Upper lobe of right lung (tissue), 1 donor: ENCODE measurements around the gene PTPRK. TPM values are rescaled to one million over a fixed set of nuclear protein-coding genes. Genes with fewer than 3 reads are reported as not detected.

Experiments
- ATAC-seq: fragments of 200-7000 bp; cut with Tn5 transposase; one replicate; pipeline ENCODE4 v1.9.1; 2020; ENCODE audit warnings: mild to moderate bottlenecking, moderate library complexity
- DNase-seq: peaks from one replicate; pipeline ENCODE4 v3.0.0-alpha.2; 2020
- H3K27ac ChIP-seq: fragments of 200-600 bp; one replicate; pipeline ENCODE4 v1.8.0; 2022
- H3K27me3 ChIP-seq: fragments of 200-600 bp; one replicate; pipeline ENCODE4 v1.8.0; 2022; ENCODE audit warnings: mild to moderate bottlenecking
- H3K36me3 ChIP-seq: fragments of 200-600 bp; one replicate; pipeline ENCODE4 v1.8.0; 2022
- H3K4me1 ChIP-seq: fragments of 200-600 bp; one replicate; pipeline ENCODE4 v1.8.0; 2022
- H3K4me3 ChIP-seq: fragments of 200-600 bp; one replicate; pipeline ENCODE4 v1.8.0; 2022; ENCODE audit warnings: mild to moderate bottlenecking
- H3K9me3 ChIP-seq: fragments of 200-600 bp; one replicate; pipeline ENCODE4 v1.8.0; 2022
- intact Hi-C: fragments of 100-400 bp; cut with DNase I; formaldehyde crosslinking; loops from one replicate; pipeline ENCODE4 v1.11.0; 2022
- total RNA-seq: library from RNA; stranded (reverse); fragmentation: NEBNext Ultra II Directional; extraction: Animal tissue kit (Norgen Biotek cat#: 25700); gene quantifications from one replicate; pipeline ENCODE4 v1.2.1, GENCODE V29; 2021
- TF ChIP-seq, protein P1 (sequence below): fragments of 200-600 bp; IDR thresholded peaks from one replicate; pipeline ENCODE4 v1.8.0; 2022; ENCODE audit warnings: antibody characterized with exemption
- donor health status: DM: no; HTN: yes; CAD: no; lungs with severe emphysema.

PTPRK gene
- total RNA-seq, 1 donor from 2014 or later: 64.6 TPM

DNA sequence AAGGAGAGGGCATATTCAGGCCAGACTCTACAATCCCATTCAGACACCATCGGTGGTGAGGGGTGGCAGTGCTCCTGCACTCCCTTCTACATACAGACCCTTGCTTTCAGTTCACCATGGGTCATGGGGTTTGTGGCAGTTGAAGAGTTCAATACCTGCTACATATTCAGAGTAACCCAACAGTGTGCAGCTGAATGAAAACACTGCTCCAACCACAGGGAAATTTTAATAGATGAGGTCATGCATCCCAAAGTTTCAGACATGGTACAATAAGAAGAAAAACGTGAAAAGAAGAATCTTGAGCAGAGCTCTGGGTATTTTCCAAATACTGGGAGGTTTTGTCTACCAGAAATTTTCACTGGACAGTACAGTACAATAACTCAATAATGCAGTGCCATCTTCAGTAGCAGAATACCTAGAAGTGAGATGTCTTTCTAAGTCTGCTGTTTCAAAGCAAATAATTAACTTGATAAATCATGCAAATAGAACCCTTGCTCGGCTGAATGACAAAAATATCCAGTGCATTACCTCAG lies 162.1 kb downstream of the PTPRK start:
- intact Hi-C loops: no loop called here
- Histone ChIP-seq H3K27ac (no peak overlapping the region), H3K4me3 (no peak overlapping the region), H3K9me3 (no peaks in the 10 kb centered on the region), H3K4me1 (no peaks in the 10 kb centered on the region), H3K36me3 (no peaks in the 10 kb centered on the region), H3K27me3 (no peaks in the 10 kb centered on the region)
- TF ChIP-seq, protein P1, sequence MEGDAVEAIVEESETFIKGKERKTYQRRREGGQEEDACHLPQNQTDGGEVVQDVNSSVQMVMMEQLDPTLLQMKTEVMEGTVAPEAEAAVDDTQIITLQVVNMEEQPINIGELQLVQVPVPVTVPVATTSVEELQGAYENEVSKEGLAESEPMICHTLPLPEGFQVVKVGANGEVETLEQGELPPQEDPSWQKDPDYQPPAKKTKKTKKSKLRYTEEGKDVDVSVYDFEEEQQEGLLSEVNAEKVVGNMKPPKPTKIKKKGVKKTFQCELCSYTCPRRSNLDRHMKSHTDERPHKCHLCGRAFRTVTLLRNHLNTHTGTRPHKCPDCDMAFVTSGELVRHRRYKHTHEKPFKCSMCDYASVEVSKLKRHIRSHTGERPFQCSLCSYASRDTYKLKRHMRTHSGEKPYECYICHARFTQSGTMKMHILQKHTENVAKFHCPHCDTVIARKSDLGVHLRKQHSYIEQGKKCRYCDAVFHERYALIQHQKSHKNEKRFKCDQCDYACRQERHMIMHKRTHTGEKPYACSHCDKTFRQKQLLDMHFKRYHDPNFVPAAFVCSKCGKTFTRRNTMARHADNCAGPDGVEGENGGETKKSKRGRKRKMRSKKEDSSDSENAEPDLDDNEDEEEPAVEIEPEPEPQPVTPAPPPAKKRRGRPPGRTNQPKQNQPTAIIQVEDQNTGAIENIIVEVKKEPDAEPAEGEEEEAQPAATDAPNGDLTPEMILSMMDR: no peak
- ATAC-seq (no peak), DNase-seq (no peak)

DNA sequence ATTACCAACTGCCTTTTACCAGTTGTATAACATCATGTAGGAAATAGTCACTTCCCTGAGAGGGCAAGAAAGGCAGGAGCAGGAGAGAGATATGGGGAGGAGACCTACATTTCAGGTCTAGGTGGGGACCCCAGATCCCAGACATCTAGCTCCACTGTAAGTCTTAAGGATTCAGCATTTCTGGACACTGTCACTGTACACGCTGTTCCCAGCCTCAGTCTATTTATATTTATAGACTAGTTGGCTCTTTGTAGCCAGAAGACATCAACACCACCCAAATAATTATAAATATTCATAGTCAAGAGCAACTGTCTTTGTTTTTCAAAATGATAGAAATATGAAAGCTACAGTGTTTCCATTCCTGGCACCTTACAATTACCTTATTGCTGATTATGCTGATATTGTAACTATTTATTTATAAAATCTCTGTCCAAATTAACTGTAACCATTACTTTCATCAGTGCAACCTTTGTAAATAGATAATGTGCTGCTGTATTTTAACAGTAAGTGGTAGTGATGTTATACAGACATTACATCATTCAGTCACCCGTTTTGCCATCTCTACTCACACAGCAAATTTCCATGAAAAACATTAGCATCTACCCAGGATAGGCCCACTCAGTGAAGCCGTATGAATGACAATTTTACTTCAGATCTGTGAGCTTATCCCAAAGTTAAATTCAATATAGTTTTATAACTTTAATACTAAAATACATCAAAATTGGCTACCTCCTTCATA lies 162.8 kb downstream of the PTPRK start:
- DNase-seq (no peak), ATAC-seq (no peak)
- H3K9me3 ChIP-seq: no peaks in the 10 kb centered on the region
- no peaks in the 10 kb centered on the region for H3K36me3 ChIP-seq
- no peaks in the 10 kb centered on the region for H3K4me1 ChIP-seq
- TF ChIP-seq, protein P1: no peak
- no peaks in the 10 kb centered on the region for H3K27me3 ChIP-seq
- H3K4me3 ChIP-seq: no peak overlapping the region
- intact Hi-C loops: no loop called here
- H3K27ac ChIP-seq: no peak overlapping the region

DNA sequence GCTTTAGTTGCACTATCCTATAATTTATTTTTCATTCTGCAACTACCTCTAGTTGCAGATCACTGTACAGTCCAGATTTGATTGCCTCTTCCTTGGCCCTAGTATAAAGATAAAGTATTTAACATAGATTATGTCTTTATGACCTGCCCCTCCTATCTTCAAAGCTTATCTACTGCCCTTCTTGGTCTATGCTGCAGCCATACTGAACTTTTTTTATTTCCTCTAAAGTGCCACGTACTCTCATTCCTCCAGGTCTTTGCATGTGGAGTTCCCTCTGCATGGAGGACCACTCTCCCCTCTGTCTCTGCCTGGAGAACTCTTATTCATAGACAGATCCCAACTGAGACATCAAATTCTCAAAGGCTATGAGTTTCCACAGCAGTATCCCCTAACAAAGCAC lies 168.0 kb downstream of the PTPRK start:
- Histone ChIP-seq H3K9me3 (no peaks in the 10 kb centered on the region), H3K4me1 (no peaks in the 10 kb centered on the region), H3K27ac (no peak overlapping the region), H3K4me3 (no peak overlapping the region), H3K36me3 (no peaks in the 10 kb centered on the region), H3K27me3 (no peaks in the 10 kb centered on the region)
- intact Hi-C loops: no loop called here
- DNase-seq: no peak
- TF ChIP-seq, protein P1: no peak
- no peak for ATAC-seq

DNA sequence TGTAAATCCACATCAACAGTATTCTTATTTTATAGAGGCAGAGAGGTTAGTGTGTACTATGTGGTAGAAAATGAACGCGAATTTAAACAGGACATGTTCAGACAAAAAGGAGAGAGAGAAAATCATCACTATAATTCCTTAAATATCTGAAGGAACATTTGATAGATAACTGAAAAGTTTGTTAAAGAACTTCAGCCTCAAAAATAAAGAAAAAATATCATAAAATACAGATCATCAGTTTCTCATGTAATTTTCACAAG lies 169.2 kb downstream of the PTPRK start:
- H3K4me3 ChIP-seq: no peak overlapping the region
- intact Hi-C loops: no loop called here
- ATAC-seq (no peak), DNase-seq (no peak)
- TF ChIP-seq, protein P1: no peak
- no peaks in the 10 kb centered on the region for H3K36me3 ChIP-seq
- H3K27me3 ChIP-seq: no peaks in the 10 kb centered on the region
- no peaks in the 10 kb centered on the region for H3K4me1 ChIP-seq
- no peaks in the 10 kb centered on the region for H3K9me3 ChIP-seq
- H3K27ac ChIP-seq: no peak overlapping the region

DNA sequence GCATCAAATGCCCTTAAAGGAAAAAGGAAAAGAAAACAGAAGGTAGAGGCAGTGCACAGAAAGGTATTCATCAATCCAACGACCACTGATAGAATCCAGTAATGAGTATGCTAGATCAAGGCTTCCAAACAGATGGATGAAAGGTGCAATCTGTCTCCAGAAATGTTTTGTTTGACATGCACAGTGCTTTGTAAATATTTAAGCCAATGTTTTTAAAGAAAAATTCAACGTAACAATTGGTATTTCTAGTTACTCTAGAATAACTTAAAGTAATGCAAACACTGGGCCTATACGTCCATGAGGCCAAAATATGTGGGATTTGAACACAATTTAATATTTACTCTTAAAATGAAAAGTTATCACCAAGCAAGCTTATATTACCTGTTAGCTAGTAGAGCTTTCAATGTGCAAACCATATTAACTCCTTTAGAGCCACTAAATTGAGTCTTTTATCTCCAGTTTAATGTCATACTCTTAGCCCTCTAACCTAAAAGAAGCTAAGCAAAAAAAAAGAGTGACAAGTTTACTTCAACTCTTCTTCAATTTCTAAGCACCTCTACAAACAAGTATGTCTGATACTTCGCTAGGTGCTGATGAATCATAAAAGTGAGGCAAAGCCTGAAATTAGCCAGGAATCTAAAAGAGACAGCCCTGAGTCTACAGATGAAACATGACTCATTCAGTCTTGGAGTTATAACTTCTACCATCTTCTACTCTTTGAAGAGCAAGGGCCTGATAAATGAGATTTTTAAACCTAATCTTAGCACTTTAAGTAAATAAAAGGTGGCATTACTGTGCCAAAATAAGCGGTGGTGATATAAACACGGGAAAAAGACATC lies 169.8 kb downstream of the PTPRK start:
- TF ChIP-seq, protein P1: no peak
- Histone ChIP-seq H3K36me3 (no peaks in the 10 kb centered on the region), H3K27ac (no peak overlapping the region), H3K4me3 (no peak overlapping the region), H3K27me3 (no peaks in the 10 kb centered on the region), H3K9me3 (no peaks in the 10 kb centered on the region), H3K4me1 (no peaks in the 10 kb centered on the region)
- ATAC-seq (no peak), DNase-seq (no peak)
- intact Hi-C loops: no loop called here
